LNCAP (cell line): ENCODE measurements around the gene TP53.

Source experiments
- CTCF ChIP-seq: fragments of 450-650 bp; IDR thresholded peaks from 2 replicates; pipeline ENCODE4 v1.5.1; 2017; ENCODE audit warnings: mild to moderate bottlenecking

Gene TP53

GRCh38 chr17:7711051-7711755, 23.9 kb upstream of the TP53 start:
- no peak for TF ChIP-seq CTCF

GRCh38 chr17:7710301-7710700, 23.0 kb upstream of the TP53 start:
- no peak for TF ChIP-seq CTCF

GRCh38 chr17:7709031-7709430, 21.7 kb upstream of the TP53 start:
- no peak for TF ChIP-seq CTCF

GRCh38 chr17:7707858-7708750, 20.8 kb upstream of the TP53 start:
- TF ChIP-seq CTCF, result no peak

GRCh38 chr17:7707446-7707845, 20.2 kb upstream of the TP53 start:
- no peak for TF ChIP-seq CTCF

- no peak for TF ChIP-seq CTCF
Measured at GRCh38 chr17:7706631-7707354, 19.5 kb upstream of the TP53 start.
